Adipocyte (in vitro differentiated cells): ENCODE results near the gene CHD5.

Source experiments
- DNase-seq: peaks from one replicate; pipeline ENCODE4 v3.0.0-alpha.2; 2015; ENCODE audit warnings: low read depth
- H3K27me3 ChIP-seq: replicated peaks from 2 replicates; pipeline ENCODE4 v1.7.0; 2013; ENCODE audit warnings: mild to moderate bottlenecking, low read length, moderate library complexity; ENCODE audit not compliant: control insufficient read depth, insufficient read depth
- H3K36me3 ChIP-seq: 2 replicates; pipeline ENCODE4 v1.7.0; 2013; ENCODE audit warnings: low read length, mild to moderate bottlenecking, moderate library complexity; ENCODE audit not compliant: control insufficient read depth, insufficient read depth, severe bottlenecking
- H3K4me1 ChIP-seq: 2 replicates; pipeline ENCODE4 v1.7.0; 2013; ENCODE audit warnings: mild to moderate bottlenecking, low read length, moderate library complexity; ENCODE audit not compliant: control insufficient read depth, insufficient read depth
- H3K4me3 ChIP-seq: 2 replicates; pipeline ENCODE4 v1.7.0; 2013; ENCODE audit warnings: mild to moderate bottlenecking, low read length, moderate library complexity
- H3K9ac ChIP-seq: 2 replicates; pipeline ENCODE4 v1.7.0; 2013; ENCODE audit warnings: mild to moderate bottlenecking, low read length, moderate library complexity
- H3K9me3 ChIP-seq: 2 replicates; pipeline ENCODE4 v1.7.0; 2013; ENCODE audit warnings: mild to moderate bottlenecking, low read length, moderate library complexity; ENCODE audit not compliant: control insufficient read depth

Gene CHD5

DNA sequence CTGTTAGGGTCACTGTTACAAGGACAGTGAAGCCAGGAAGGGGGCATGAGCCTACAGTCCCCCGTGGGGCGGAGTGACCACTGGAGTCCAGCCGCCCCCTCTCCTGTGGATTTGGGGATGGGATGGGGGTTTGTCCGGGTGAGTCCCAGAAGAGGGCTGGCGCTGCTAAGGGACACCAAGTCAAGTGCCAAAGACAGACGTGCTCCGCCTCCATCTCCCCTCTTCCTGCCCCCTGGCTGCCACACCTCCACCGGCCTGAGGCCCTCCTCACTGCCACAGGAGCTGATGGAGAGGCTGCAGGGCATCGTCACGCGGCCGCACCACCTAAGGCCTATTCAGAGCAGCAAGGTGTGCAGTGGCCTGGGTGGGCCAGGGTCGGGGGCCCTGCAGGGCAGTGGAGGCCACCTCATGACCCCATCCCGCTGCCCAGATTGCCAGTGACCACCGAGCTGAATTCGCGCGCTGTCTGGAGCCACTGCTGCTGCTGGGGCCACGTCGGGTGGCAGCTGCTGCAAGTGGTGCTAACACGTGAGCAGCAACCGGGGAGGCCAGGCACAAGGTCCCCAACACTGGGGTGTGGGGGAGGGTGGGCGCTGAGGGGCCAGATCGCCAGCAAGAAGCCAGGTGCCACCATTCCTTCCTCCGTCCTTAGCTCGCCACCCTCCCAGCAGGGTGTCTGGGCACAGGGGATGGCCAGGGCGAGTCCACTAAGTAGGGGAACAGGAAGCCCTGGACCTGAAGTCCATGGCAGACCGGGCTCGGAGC lies 30.7 kb upstream of the CHD5 start:
- Histone ChIP-seq H3K9me3 (no peaks in the 10 kb centered on the region), H3K9ac (no peak overlapping the region), H3K4me3 (no peak overlapping the region), H3K4me1 (peaks cover 7% of the 10 kb centered on the region), H3K27me3 (no peaks in the 10 kb centered on the region), H3K36me3 (no peaks in the 10 kb centered on the region)
- DNase-seq: no peak

DNA sequence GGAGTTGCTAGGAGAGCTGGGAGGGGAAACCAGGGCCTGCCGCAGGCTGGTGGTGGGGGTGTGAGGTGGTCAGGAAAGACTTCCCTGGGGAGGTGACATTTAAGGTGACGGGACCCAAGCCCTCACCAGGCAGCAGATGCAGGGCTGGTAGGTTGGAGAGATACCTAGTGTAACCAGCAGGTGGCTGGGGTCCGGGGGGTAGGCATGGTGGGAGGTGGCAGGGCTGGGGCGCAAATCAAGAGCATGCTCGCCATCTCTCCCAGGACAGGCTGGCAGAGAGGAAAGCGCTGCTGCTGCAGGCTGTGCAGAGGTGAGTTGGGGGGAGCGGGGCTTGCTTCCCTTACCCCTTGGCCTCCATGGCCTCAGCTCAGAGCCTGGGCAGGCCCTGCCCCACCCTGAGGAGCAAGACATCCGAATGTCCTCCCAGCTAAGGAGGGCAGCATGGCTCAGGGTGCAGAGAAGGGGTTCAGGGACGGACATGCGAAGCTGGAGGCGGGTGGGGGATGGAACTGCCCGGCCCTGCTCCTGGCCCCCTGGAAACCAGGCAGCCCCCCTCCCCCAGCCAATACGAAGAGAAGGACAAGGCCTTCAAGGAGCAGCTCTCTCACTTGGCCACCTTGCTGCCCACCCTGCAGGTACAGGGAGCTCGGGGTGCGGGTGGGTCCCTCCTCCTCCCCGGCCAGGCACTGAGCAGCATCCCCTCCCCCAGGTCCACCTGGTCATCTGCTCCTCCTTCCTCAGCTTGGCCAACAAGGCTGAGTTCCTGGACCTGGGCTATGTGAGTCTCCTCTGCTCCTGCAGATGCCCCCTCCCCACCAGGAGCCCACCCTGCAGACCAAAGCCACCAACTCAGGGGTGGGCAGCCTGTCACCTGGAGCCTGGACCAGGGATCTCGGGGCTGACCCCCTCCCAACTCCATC lies 29.8 kb upstream of the CHD5 start:
- DNase-seq: no peak
- H3K4me3 ChIP-seq: peak overlapping the region; percentile 67

DNA sequence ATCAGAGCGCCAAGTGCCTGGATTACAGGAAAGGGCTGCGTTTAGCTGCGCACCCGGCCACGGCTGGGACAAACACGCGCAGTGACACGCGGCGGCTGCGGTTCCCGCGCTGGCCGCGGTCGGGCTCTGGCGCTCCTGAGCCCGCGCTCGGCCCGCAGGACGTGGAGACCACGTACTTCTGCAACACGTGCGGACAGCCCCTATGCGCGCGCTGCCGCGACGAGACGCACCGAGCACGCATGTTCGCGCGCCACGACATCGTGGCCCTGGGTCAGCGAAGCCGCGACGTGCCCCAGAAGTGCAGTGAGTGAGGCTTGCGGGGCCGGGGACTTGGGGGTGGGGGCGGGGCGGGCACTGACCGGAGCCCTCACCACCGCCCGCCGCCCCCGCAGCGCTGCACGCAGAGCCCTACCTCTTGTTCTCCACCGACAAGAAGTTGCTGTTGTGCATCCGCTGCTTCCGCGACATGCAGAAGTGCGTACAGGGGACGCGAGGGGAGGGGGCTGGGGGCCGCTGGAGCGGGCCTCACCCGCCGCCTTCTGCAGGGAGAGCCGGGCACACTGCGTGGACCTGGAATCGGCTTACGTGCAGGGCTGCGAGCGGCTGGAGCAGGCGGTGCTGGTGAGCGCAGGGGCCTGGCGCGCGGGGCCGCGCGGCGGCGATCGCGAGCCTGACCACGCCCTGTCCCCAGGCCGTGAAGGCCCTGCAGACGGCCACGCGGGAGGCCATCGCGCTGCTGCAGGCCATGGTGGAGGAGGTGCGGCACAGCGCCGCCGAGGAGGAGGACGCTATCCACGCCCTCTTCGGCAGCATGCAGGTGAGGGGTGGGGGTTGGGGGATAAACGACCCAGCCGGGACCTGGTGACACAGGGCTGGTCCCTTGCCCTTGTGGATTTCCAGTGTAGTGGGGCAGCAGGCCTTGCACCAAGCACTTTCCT lies 28.9 kb upstream of the CHD5 start:
- peaks cover 10% of the 10 kb centered on the region for H3K4me1 ChIP-seq
- no peaks in the 10 kb centered on the region for H3K36me3 ChIP-seq
- peak overlapping the region; percentile 52 for H3K9ac ChIP-seq
- no peaks in the 10 kb centered on the region for H3K9me3 ChIP-seq
- DNase-seq: peak; percentile 74
- H3K4me3 ChIP-seq: peak overlapping the region; percentile 67
- no peaks in the 10 kb centered on the region for H3K27me3 ChIP-seq

More for the DNA sequence above, 29.8 kb upstream of the CHD5 start:
- Histone ChIP-seq H3K27me3 (no peaks in the 10 kb centered on the region), H3K36me3 (no peaks in the 10 kb centered on the region), H3K4me1 (peaks cover 9% of the 10 kb centered on the region), H3K9ac (peak overlapping the region; percentile 52), H3K9me3 (no peaks in the 10 kb centered on the region)

DNA sequence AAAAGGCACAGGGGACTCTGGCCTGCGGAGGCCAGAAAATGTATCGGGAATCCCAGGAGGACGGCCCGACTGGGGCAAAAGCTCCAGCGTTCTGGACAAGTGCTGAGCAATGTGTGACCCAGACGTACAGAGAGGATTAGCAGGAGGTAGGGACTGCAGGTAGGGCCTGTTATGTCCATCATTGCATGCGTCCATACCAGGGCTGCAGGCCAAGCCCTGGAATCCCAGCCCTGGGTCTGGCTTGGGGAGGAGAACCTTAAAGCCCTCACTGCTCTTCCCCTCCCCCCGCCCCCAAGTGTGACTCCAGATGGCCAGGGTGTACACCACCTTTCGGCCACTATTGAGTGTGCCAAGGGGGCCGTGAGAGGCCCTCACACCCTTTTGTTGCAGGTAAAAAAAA lies 27.8 kb upstream of the CHD5 start:
- H3K9me3 ChIP-seq: no peaks in the 10 kb centered on the region
- H3K4me1 ChIP-seq: peaks cover 10% of the 10 kb centered on the region
- H3K9ac ChIP-seq: no peak overlapping the region
- no peak for DNase-seq
- no peak overlapping the region for H3K4me3 ChIP-seq
- H3K36me3 ChIP-seq: no peaks in the 10 kb centered on the region
- H3K27me3 ChIP-seq: no peaks in the 10 kb centered on the region

DNA sequence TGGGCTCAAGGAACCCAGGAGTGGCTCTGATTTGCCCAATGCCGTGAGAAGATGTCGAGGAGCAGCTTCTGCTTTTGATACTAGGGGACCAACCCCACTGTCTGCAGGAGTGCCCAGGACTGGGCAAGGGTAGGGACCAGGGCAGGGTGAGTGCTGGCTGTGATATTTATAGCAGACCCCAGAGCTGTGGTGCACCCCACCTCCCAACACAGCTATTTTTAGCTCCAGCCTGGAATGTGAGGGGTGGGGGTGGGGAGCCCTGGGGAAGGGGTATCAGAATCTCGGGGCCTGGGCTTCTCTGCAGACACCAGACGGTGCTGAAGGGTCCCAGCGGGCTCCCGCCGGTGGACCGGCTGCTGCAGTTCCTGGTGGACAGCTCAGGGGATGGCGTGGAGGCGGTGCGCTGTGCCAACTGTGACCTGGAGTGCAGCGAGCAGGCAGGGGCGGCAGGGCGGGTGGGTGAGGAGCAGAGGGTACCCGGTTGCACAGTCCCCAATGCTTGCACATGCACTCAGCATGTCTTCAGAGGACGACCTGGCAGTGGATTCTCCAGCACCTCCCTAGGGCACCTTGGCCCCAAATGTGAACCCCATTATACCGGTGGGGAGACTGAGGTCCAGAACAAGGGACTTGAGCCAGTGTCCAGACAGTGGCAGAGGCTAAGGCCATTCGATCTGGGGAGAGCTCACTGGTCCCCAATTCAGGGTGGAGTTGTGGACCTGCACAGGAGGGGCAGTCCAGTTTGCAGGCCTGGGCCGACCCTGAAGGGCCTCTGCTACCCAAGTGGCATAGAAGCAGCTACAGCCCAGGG lies 27.2 kb upstream of the CHD5 start:
- Histone ChIP-seq H3K27me3 (no peaks in the 10 kb centered on the region), H3K4me3 (no peak overlapping the region), H3K9me3 (no peaks in the 10 kb centered on the region), H3K36me3 (no peaks in the 10 kb centered on the region), H3K9ac (no peak overlapping the region), H3K4me1 (peaks cover 10% of the 10 kb centered on the region)
- DNase-seq: no peak

DNA sequence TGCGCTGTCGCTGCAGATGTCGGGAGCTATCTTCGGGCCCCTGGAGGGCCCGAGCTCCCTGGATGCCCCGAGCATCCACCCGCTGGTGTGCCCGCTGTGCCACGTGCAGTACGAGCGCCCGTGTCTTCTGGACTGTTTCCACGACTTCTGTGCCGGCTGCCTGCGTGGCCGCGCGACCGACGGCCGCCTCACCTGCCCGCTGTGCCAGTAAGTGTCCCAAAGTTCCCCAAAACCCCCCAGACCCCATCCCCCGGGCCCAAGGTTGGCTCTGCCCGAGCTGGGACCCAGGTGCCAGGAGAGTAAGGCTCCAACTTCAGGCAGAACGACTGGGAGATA lies 26.4 kb upstream of the CHD5 start:
- Histone ChIP-seq H3K4me3 (peak overlapping the region; percentile 49), H3K36me3 (no peaks in the 10 kb centered on the region), H3K4me1 (peaks cover 10% of the 10 kb centered on the region), H3K9ac (peak overlapping the region; percentile 42), H3K9me3 (no peaks in the 10 kb centered on the region), H3K27me3 (no peaks in the 10 kb centered on the region)
- no peak for DNase-seq

DNA sequence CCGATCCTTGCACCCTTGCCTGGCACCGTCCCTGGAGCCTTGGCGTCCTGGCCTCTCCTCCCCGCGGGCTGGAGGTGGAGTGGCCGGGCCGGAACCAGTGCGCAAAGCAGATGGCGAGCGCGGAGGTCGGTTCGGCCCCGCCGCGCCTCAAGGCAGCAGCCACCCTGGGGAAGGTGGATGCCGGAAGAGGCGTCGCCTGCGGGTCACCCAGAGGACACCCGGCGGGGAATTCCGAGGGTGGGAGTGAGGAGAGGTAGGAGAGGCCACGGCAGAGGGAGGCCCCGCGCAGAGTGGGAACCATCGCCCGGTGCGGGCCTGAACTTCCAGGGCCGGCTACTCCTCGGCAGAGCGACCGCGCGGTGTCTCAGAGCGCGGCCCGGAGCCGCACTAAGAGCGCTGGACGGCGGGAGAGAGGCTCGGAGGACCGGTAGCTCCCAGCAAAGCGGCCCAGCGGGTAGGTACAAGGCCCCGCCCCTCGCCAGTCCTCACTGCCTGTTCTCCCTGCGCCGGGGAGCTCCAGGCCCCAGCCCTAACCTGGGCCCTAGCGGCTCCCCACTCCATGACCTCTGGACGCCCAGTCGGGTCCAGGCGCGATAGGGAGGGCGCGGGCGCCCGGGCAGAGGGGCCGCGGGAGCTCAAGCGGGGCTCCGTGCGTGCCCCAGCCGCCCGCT lies 25.9 kb upstream of the CHD5 start, which contains the start of gene RNF207:
TSS of gene RNF207 (plus strand) at position 271 of the 671 bp plus-strand sequence. CDS start 417 bp downstream, outside the sequence.
- no peaks in the 10 kb centered on the region for H3K9me3 ChIP-seq
- peak within 1 kb of the TSS; percentile 49 for H3K4me3 ChIP-seq
- H3K27me3 ChIP-seq: no peaks in the 10 kb centered on the region
- DNase-seq: peak; percentile 83
- peak within 1 kb of the TSS; percentile 74 for H3K9ac ChIP-seq
- no peaks in the 10 kb centered on the region for H3K36me3 ChIP-seq
- H3K4me1 ChIP-seq: peaks cover 10% of the 10 kb centered on the region

DNA sequence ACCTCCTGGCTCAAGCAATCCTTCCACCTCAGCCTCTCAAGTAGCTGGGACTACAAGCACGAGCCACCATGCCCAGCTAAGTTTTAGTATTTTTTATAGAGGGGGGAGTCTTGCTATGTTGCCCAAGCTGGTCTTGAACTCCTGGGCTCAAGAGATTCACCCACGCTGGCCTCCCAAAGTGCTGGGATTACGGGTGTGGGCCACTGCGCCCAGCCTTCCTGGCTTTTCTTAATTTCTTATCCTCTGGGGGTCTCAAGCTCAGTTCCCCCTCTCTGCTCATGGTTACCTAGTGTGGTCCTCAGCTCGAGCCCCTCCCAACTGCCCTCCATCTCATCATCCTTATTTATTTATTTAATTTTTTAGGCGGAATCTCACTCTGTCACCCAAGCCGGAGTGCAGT lies 22.1 kb upstream of the CHD5 start:
- Histone ChIP-seq H3K9ac (no peak overlapping the region), H3K4me3 (no peak overlapping the region), H3K27me3 (no peaks in the 10 kb centered on the region), H3K9me3 (no peaks in the 10 kb centered on the region), H3K36me3 (peaks cover 3% of the 10 kb centered on the region), H3K4me1 (peaks cover 22% of the 10 kb centered on the region)
- DNase-seq: no peak

DNA sequence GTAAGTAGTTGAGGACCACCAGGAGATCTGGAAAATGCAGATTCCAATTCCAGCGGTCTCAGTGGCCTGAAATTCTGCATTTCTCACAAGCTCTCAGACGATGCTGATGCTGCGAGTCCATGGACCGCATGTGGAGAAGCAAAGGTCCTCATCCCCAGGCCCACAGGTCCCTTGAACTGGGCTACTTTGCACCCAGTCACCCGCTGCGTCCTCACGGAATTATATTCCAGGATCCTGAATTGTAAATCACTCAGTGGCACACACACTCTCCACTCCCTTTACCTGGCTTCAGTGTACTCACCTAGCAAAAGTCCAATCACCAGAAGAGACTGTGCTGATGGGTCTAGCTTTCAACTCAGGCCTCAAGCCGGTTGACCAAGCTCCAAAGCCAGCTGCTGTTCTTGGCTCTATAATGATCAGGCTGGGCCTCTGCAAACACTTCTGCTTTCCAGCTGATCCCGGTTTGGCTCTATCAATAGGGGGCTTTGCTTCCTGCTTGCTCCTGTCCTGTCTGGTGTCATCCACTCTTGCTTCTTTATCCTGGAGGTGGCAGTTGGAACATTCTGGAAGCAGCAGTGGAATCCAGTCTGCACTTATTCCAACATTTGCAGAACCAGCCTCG lies 20.2 kb upstream of the CHD5 start:
- Histone ChIP-seq H3K27me3 (no peaks in the 10 kb centered on the region), H3K9me3 (no peaks in the 10 kb centered on the region), H3K4me3 (peak overlapping the region; percentile 89), H3K9ac (peak overlapping the region; percentile 93), H3K36me3 (peaks cover 19% of the 10 kb centered on the region), H3K4me1 (peaks cover 23% of the 10 kb centered on the region)
- no peak for DNase-seq
